ENCODE results near the gene IDH3A.

IDH3A gene

GRCh38 chr15:78171864-78172472 lies 22.8 kb downstream of the IDH3A start:
- no peaks in the 10 kb centered on the region for H3K9me3 ChIP-seq (ENCODE audit: control insufficient read depth, insufficient read depth, low read length)
- no peaks in the 10 kb centered on the region for H3K27me3 ChIP-seq (ENCODE audit: control insufficient read depth, insufficient read depth, low read length)
- H3K36me3 ChIP-seq (ENCODE audit: control insufficient read depth, insufficient read depth, low read length) = peaks cover 16% of the 10 kb centered on the region
- no peaks in the 10 kb centered on the region for H3K4me1 ChIP-seq (ENCODE audit: control insufficient read depth, insufficient read depth, low read length)
- no peak overlapping the region for H3K9ac ChIP-seq (ENCODE audit: low read depth, low read length)
- H3K4me3 ChIP-seq (ENCODE audit: low read depth, low read length) = no peak overlapping the region

DNA sequence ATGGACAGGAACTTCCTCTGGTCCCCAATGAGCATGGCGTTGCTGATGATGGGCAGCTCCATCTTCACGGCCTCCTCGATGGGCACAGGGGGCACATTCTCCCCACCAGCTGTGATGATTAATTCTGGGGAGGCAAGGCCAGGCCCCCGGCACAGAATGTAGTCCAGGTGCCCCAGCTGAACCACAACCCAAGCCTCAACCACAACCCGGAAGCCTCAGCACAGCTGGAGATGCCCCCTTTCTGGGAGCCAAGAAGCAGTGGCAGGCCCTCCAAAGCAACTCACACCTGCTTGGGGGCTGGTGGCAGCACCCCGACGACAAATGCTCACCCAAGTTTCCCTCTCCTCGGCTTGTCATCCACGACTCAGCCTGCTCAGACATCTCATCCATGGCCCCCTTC lies 25.2 kb downstream of the IDH3A start:
- Histone ChIP-seq H3K27me3 (ENCODE audit: control insufficient read depth, insufficient read depth, low read length) (no peaks in the 10 kb centered on the region), H3K4me3 (ENCODE audit: low read depth, low read length) (no peak overlapping the region), H3K9me3 (ENCODE audit: control insufficient read depth, insufficient read depth, low read length) (no peaks in the 10 kb centered on the region), H3K36me3 (ENCODE audit: control insufficient read depth, insufficient read depth, low read length) (peaks cover 13% of the 10 kb centered on the region), H3K4me1 (ENCODE audit: control insufficient read depth, insufficient read depth, low read length) (no peaks in the 10 kb centered on the region), H3K9ac (ENCODE audit: low read depth, low read length) (no peak overlapping the region)

DNA sequence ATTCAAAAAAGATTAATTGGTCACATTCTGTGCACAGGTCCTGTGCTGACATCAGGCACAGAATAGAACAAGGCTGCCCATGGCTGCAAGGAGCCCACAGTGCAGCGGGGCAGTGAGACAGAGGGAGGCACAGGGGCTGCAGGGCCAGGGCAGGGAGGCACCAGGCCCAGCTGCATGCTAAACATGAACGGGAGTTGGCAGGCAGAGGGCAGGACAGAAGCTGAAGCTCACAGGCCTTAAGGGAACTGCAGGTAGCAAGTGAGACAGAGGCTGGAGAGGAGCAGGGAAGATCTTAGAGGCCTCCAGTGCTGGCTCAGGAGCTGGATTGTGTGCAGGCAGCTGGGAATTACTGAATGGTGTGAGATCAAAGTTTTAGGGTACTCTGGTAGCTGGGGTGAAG lies 26.2 kb downstream of the IDH3A start:
- Histone ChIP-seq H3K36me3 (ENCODE audit: control insufficient read depth, insufficient read depth, low read length) (peaks cover 9% of the 10 kb centered on the region), H3K9ac (ENCODE audit: low read depth, low read length) (no peak overlapping the region), H3K4me3 (ENCODE audit: low read depth, low read length) (no peak overlapping the region), H3K27me3 (ENCODE audit: control insufficient read depth, insufficient read depth, low read length) (no peaks in the 10 kb centered on the region), H3K4me1 (ENCODE audit: control insufficient read depth, insufficient read depth, low read length) (no peaks in the 10 kb centered on the region), H3K9me3 (ENCODE audit: control insufficient read depth, insufficient read depth, low read length) (no peaks in the 10 kb centered on the region)

GRCh38 chr15:78177447-78177873 lies 28.3 kb downstream of the IDH3A start:
- Histone ChIP-seq H3K9ac (ENCODE audit: low read depth, low read length) (no peak overlapping the region), H3K4me1 (ENCODE audit: control insufficient read depth, insufficient read depth, low read length) (no peaks in the 10 kb centered on the region), H3K4me3 (ENCODE audit: low read depth, low read length) (no peak overlapping the region), H3K36me3 (ENCODE audit: control insufficient read depth, insufficient read depth, low read length) (no peaks in the 10 kb centered on the region), H3K27me3 (ENCODE audit: control insufficient read depth, insufficient read depth, low read length) (no peaks in the 10 kb centered on the region), H3K9me3 (ENCODE audit: control insufficient read depth, insufficient read depth, low read length) (no peaks in the 10 kb centered on the region)

GRCh38 chr15:78178064-78178463 lies 28.9 kb downstream of the IDH3A start:
- H3K4me1 ChIP-seq (ENCODE audit: control insufficient read depth, insufficient read depth, low read length) = no peaks in the 10 kb centered on the region
- H3K4me3 ChIP-seq (ENCODE audit: low read depth, low read length) = no peak overlapping the region
- H3K9me3 ChIP-seq (ENCODE audit: control insufficient read depth, insufficient read depth, low read length) = no peaks in the 10 kb centered on the region
- no peaks in the 10 kb centered on the region for H3K36me3 ChIP-seq (ENCODE audit: control insufficient read depth, insufficient read depth, low read length)
- H3K27me3 ChIP-seq (ENCODE audit: control insufficient read depth, insufficient read depth, low read length) = no peaks in the 10 kb centered on the region
- no peak overlapping the region for H3K9ac ChIP-seq (ENCODE audit: low read depth, low read length)

- Histone ChIP-seq H3K27me3 (ENCODE audit: control insufficient read depth, insufficient read depth, low read length) (no peaks in the 10 kb centered on the region), H3K9ac (ENCODE audit: low read depth, low read length) (no peak overlapping the region)
Measured at GRCh38 chr15:78179286-78179840, 30.2 kb downstream of the IDH3A start.

DNA sequence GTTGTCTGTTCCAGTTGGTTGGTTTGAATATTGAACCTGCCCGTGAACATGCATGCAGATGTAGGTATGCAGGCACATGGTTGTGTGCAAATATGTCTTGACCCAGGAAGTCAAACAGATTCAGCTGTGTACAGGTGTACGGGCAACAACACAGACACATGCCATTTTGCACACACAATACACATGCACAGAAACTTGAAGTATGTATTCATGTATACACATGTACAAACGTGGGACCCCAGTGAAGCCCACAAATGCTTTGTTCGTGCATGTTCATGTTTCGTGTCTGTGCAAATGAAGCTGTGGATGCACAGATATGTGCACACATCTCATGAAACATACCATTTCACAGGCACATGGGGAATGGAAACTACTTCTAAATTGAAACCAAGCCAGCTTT lies 30.7 kb downstream of the IDH3A start:
- Histone ChIP-seq H3K9me3 (ENCODE audit: control insufficient read depth, insufficient read depth, low read length) (no peaks in the 10 kb centered on the region), H3K27me3 (ENCODE audit: control insufficient read depth, insufficient read depth, low read length) (no peaks in the 10 kb centered on the region), H3K4me3 (ENCODE audit: low read depth, low read length) (no peak overlapping the region), H3K4me1 (ENCODE audit: control insufficient read depth, insufficient read depth, low read length) (no peaks in the 10 kb centered on the region), H3K36me3 (ENCODE audit: control insufficient read depth, insufficient read depth, low read length) (no peaks in the 10 kb centered on the region), H3K9ac (ENCODE audit: low read depth, low read length) (no peak overlapping the region)

More at GRCh38 chr15:78179286-78179840, 30.2 kb downstream of the IDH3A start:
- Histone ChIP-seq H3K4me3 (ENCODE audit: low read depth, low read length) (no peak overlapping the region), H3K36me3 (ENCODE audit: control insufficient read depth, insufficient read depth, low read length) (no peaks in the 10 kb centered on the region), H3K4me1 (ENCODE audit: control insufficient read depth, insufficient read depth, low read length) (no peaks in the 10 kb centered on the region), H3K9me3 (ENCODE audit: control insufficient read depth, insufficient read depth, low read length) (no peaks in the 10 kb centered on the region)

DNA sequence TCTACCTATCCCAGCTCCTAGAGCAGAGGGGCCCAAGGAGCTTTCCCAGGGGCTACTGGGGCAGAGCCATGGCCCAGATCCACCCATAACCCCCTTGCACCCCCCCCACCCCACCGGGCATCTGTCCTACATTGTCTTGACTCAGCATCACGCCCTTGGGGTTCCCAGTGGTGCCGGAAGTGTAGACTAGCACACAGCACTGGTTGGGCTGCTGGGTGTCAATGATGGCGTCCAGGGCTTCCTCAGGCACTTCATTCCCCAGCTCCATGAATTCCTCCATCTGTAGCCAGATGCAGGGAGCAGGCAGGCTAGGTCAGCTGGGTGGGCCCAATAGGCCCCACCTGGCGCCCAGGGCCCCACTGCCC lies 33.2 kb downstream of the IDH3A start:
- no peak overlapping the region for H3K4me3 ChIP-seq (ENCODE audit: low read depth, low read length)
- H3K36me3 ChIP-seq (ENCODE audit: control insufficient read depth, insufficient read depth, low read length) = no peaks in the 10 kb centered on the region
- no peaks in the 10 kb centered on the region for H3K27me3 ChIP-seq (ENCODE audit: control insufficient read depth, insufficient read depth, low read length)
- no peak overlapping the region for H3K9ac ChIP-seq (ENCODE audit: low read depth, low read length)
- H3K4me1 ChIP-seq (ENCODE audit: control insufficient read depth, insufficient read depth, low read length) = no peaks in the 10 kb centered on the region
- no peaks in the 10 kb centered on the region for H3K9me3 ChIP-seq (ENCODE audit: control insufficient read depth, insufficient read depth, low read length)

- Histone ChIP-seq H3K9me3 (ENCODE audit: control insufficient read depth, insufficient read depth, low read length) (no peaks in the 10 kb centered on the region), H3K4me1 (ENCODE audit: control insufficient read depth, insufficient read depth, low read length) (no peaks in the 10 kb centered on the region), H3K9ac (ENCODE audit: low read depth, low read length) (no peak overlapping the region), H3K36me3 (ENCODE audit: control insufficient read depth, insufficient read depth, low read length) (no peaks in the 10 kb centered on the region), H3K27me3 (ENCODE audit: control insufficient read depth, insufficient read depth, low read length) (no peaks in the 10 kb centered on the region), H3K4me3 (ENCODE audit: low read depth, low read length) (no peak overlapping the region)
Measured at GRCh38 chr15:78182821-78183220, 33.7 kb downstream of the IDH3A start.

GRCh38 chr15:78192826-78193594 lies 43.8 kb downstream of the IDH3A start:
- H3K9ac ChIP-seq (ENCODE audit: low read depth, low read length) = no peak overlapping the region
- H3K27me3 ChIP-seq (ENCODE audit: control insufficient read depth, insufficient read depth, low read length) = peaks cover 3% of the 10 kb centered on the region
- H3K4me3 ChIP-seq (ENCODE audit: low read depth, low read length) = no peak overlapping the region
- H3K4me1 ChIP-seq (ENCODE audit: control insufficient read depth, insufficient read depth, low read length) = no peaks in the 10 kb centered on the region
- no peaks in the 10 kb centered on the region for H3K9me3 ChIP-seq (ENCODE audit: control insufficient read depth, insufficient read depth, low read length)
- H3K36me3 ChIP-seq (ENCODE audit: control insufficient read depth, insufficient read depth, low read length) = no peaks in the 10 kb centered on the region

DNA sequence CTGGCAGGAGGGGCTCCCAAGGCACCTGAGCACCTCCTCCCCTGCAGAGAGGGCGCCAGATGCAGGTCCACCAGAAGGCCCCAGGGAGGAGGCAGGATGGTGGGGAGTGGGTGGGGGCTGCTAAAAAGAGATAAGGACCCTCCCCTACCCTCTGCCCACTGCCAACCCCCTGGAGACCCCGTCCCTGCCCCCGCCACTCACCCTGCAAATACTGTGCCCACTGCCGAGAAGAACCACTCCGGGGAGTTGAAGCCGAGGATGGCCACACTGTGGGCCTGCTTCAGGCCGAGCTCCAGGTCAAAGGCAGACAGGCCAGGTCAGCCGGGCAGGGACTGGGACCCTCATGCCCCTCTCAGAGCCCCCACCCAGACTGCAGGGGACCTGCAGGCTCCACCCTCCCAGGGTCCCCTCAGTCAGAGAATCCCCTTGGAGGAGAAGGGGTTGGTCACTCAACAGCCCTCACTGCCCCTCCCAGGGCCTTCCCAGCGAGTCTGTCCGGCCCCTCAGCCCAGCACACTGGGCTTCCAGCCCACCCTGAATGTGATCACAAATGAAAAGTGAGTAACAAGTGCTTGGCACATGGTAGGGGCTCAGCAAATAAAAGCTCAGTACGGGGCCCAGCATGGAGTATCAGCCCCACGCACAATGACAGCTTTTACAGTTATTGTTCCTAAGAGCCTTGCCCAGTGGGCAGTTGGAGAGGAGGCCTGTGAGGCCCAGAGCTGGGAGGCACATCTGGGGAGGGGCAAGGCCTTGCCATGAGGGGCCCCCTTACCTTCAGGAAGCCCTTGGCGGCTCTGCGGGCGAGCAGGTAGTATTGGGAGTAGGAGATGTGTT lies 44.8 kb downstream of the IDH3A start:
- H3K9me3 ChIP-seq (ENCODE audit: control insufficient read depth, insufficient read depth, low read length) = no peaks in the 10 kb centered on the region
- no peaks in the 10 kb centered on the region for H3K4me1 ChIP-seq (ENCODE audit: control insufficient read depth, insufficient read depth, low read length)
- no peak overlapping the region for H3K4me3 ChIP-seq (ENCODE audit: low read depth, low read length)
- H3K36me3 ChIP-seq (ENCODE audit: control insufficient read depth, insufficient read depth, low read length) = no peaks in the 10 kb centered on the region
- no peak overlapping the region for H3K9ac ChIP-seq (ENCODE audit: low read depth, low read length)
- peaks cover 3% of the 10 kb centered on the region for H3K27me3 ChIP-seq (ENCODE audit: control insufficient read depth, insufficient read depth, low read length)

All from iPS-15b (cell line).